Dermis microvascular lymphatic vessel endothelial cell (primary cell): ENCODE results near the gene C20orf141. TPM values are rescaled to one million over a fixed set of nuclear protein-coding genes. Genes with fewer than 3 reads are reported as not detected.
A peak's percentile ranks its signal among the peaks of the same experiment; 100 is the strongest.
"Not testable (repeated sequence)": the region's sequence is repeated elsewhere in the genome, so short reads cannot be mapped to it uniquely, and the experiment has no call there.

Experiments
- DNase-seq, 2 donors: peaks; one replicate each; pipeline versions ENCODE4 v3.0.0 to v3.0.0-alpha.2; 2010; ENCODE audit warnings: low read depth in 2 of 2
- total RNA-seq: library from RNA; depleted of rRNA; stranded (reverse); fragments of >200 nt; gene quantifications from 2 replicates; pipeline ENCODE4 v1.2.1, GENCODE V29; 2014

Gene C20orf141
- total RNA-seq, 1 donor from 2014 or later: not detected

GRCh38 chr20:2799688-2800520 is 14.9 kb upstream of the C20orf141 start:
- no peak for DNase-seq

- peak in 1 of 2 donors; percentile 16 for DNase-seq
Measured at GRCh38 chr20:2800521-2801285, 14.1 kb upstream of the C20orf141 start, which contains the start of gene CPXM1. CPXM1 (minus strand) TSS chr20:2800627; CDS start chr20:2800572, 55 bp downstream.

- DNase-seq: no peak
Measured at GRCh38 chr20:2801286-2801728, 13.5 kb upstream of the C20orf141 start.

- no peak for DNase-seq
Measured at GRCh38 chr20:2804041-2804828, 10.6 kb upstream of the C20orf141 start.

GRCh38 chr20:2804852-2805688 is 9.7 kb upstream of the C20orf141 start:
- DNase-seq: no peak

GRCh38 chr20:2805689-2806350 is 9.0 kb upstream of the C20orf141 start:
- DNase-seq: no peak

- no peak for DNase-seq
Measured at GRCh38 chr20:2806351-2806701, 8.5 kb upstream of the C20orf141 start.

GRCh38 chr20:2807019-2807418 is 7.8 kb upstream of the C20orf141 start:
- DNase-seq: no peak

GRCh38 chr20:2807929-2808328 is 6.9 kb upstream of the C20orf141 start:
- not testable (repeated sequence) for DNase-seq

GRCh38 chr20:2809690-2810089 is 5.1 kb upstream of the C20orf141 start:
- DNase-seq: no peak

GRCh38 chr20:2812189-2812588 is 2.6 kb upstream of the C20orf141 start:
- no peak for DNase-seq

- DNase-seq: no peak
Measured at GRCh38 chr20:2814076-2814475, 711 bp upstream of the C20orf141 start.

- DNase-seq: no peak
Measured at GRCh38 chr20:2815242-2815900, 584 bp downstream of the C20orf141 start.

- DNase-seq: no peak
Measured at GRCh38 chr20:2816030-2816582, 1.3 kb downstream of the C20orf141 start, which contains the start of gene TMEM239. TMEM239 (plus strand) TSS chr20:2816364; CDS start chr20:2816555, 191 bp downstream.

- DNase-seq: no peak
Measured at GRCh38 chr20:2816583-2817340, 2.0 kb downstream of the C20orf141 start.

- no peak for DNase-seq
Measured at GRCh38 chr20:2817341-2817726, 2.5 kb downstream of the C20orf141 start.

GRCh38 chr20:2817891-2818595 is 3.3 kb downstream of the C20orf141 start:
- DNase-seq: no peak
